Sigmoid colon (tissue), 4 donors: ENCODE results near the gene MBD4.

ENCODE experiments used
- CTCF ChIP-seq, 4 experiments: fragments of 450-650 bp in 3 of 4; fragments of 200-600 bp in 1 of 4; IDR thresholded peaks; one replicate each; pipeline ENCODE4 v1.5.1; 2016 to 2019; ENCODE audit warnings: antibody characterized with exemption in 4 of 4, mild to moderate bottlenecking in 3 of 4, moderate library complexity in 2 of 4
- EP300 ChIP-seq, 4 donors: sonication (generic); formaldehyde crosslinking; IDR thresholded peaks; one replicate each; pipeline ENCODE4 v1.6.1; 2017; ENCODE audit warnings: antibody characterized with exemption in 4 of 4

GRCh38 chr3:129410971-129411370, 28.8 kb downstream of the MBD4 start:
- no peak for TF ChIP-seq EP300 (IDR thresholded peaks at IDR 0.05)
- no peak for TF ChIP-seq CTCF (IDR thresholded peaks at IDR 0.05)
